Liver (tissue), 9 donors: ENCODE results near the gene BHLHE23. TPM values are rescaled to one million over a fixed set of nuclear protein-coding genes. Genes with fewer than 3 reads are reported as not detected.

ENCODE experiments used
- DNase-seq: peaks from one replicate; pipeline ENCODE4 v3.0.0-alpha.2; 2017; ENCODE audit warnings: low spot score
- H3K27ac ChIP-seq, 2 donors: one replicate each; pipeline ENCODE4 v1.7.0; 2013; ENCODE audit warnings: inconsistent platforms in 2 of 2, low read length in 2 of 2, control low read depth in 1 of 2, low read depth in 1 of 2, mild to moderate bottlenecking in 1 of 2
- H3K27me3 ChIP-seq, 4 donors: one replicate each; pipeline versions ENCODE4 v1.6.1 to v1.7.0; 2013; ENCODE audit warnings: low read length in 3 of 4, inconsistent platforms in 1 of 4, mild to moderate bottlenecking in 1 of 4, moderate library complexity in 1 of 4; ENCODE audit not compliant: control insufficient read depth in 4 of 4, insufficient read depth in 4 of 4
- H3K36me3 ChIP-seq, 4 donors: one replicate each; pipeline versions ENCODE4 v1.6.1 to v1.7.0; 2013; ENCODE audit warnings: low read length in 3 of 4, mild to moderate bottlenecking in 3 of 4, low read depth in 1 of 4, moderate library complexity in 1 of 4; ENCODE audit not compliant: control insufficient read depth in 4 of 4, insufficient read depth in 3 of 4
- H3K4me1 ChIP-seq, 4 donors: one replicate each; pipeline versions ENCODE4 v1.6.1 to v1.7.0; 2013; ENCODE audit warnings: low read length in 3 of 4, mild to moderate bottlenecking in 3 of 4, moderate library complexity in 1 of 4; ENCODE audit not compliant: control insufficient read depth in 4 of 4, insufficient read depth in 4 of 4
- H3K4me3 ChIP-seq, 3 donors: one replicate each; pipeline versions ENCODE4 v1.6.1 to v1.7.0; 2013; ENCODE audit warnings: low read length in 3 of 3, control low read depth in 1 of 3, low read depth in 1 of 3, mild to moderate bottlenecking in 1 of 3
- H3K9ac ChIP-seq, 2 donors: one replicate each; pipeline ENCODE4 v1.7.0; 2013; ENCODE audit warnings: low read length in 2 of 2, mild to moderate bottlenecking in 2 of 2, moderate library complexity in 2 of 2, control low read depth in 1 of 2, low read depth in 1 of 2
- H3K9me3 ChIP-seq, 4 donors: one replicate each; pipeline versions ENCODE4 v1.6.1 to v1.7.0; 2013; ENCODE audit warnings: low read length in 3 of 4; ENCODE audit not compliant: control insufficient read depth in 4 of 4
- EGR1 ChIP-seq, 2 donors: IDR thresholded peaks; 2 replicates each; pipeline ENCODE4 v1.6.1; 2016 to 2018; ENCODE audit warnings: antibody characterized with exemption in 2 of 2, low read depth in 2 of 2
- FOXA1 ChIP-seq: IDR thresholded peaks from 2 replicates; pipeline ENCODE4 v1.6.1; 2016; ENCODE audit warnings: antibody characterized with exemption
- FOXA2 ChIP-seq: IDR thresholded peaks from 2 replicates; pipeline ENCODE4 v1.6.1; 2016; ENCODE audit warnings: antibody characterized with exemption
- GABPA ChIP-seq, 2 donors: IDR thresholded peaks in 1 of 2; conservative IDR thresholded peaks in 1 of 2; 2 replicates each; pipeline ENCODE4 v1.6.1; 2016; ENCODE audit warnings: antibody characterized with exemption in 2 of 2, mild to moderate bottlenecking in 1 of 2, moderate library complexity in 1 of 2
- HNF4A ChIP-seq, 2 donors: conservative IDR thresholded peaks; 2 replicates each; pipeline ENCODE4 v1.6.1; 2016; ENCODE audit warnings: antibody characterized with exemption in 2 of 2, mild to moderate bottlenecking in 2 of 2
- HNF4G ChIP-seq: IDR thresholded peaks from 2 replicates; pipeline ENCODE4 v1.6.1; 2016; ENCODE audit warnings: antibody characterized with exemption
- JUND ChIP-seq, 2 donors: IDR thresholded peaks; 2 replicates each; pipeline ENCODE4 v1.6.1; 2016; ENCODE audit warnings: antibody characterized with exemption in 2 of 2
- NR2F2 ChIP-seq: IDR thresholded peaks from 2 replicates; pipeline ENCODE4 v1.6.1; 2016; ENCODE audit warnings: antibody characterized with exemption
- RAD21 ChIP-seq, 2 donors: IDR thresholded peaks; 2 replicates each; pipeline ENCODE4 v1.6.1; 2016; ENCODE audit warnings: antibody characterized with exemption in 2 of 2, mild to moderate bottlenecking in 2 of 2
- RXRA ChIP-seq, 2 donors: IDR thresholded peaks; 2 replicates each; pipeline ENCODE4 v1.6.1; 2017 to 2018; ENCODE audit warnings: antibody characterized with exemption in 2 of 2, mild to moderate bottlenecking in 1 of 2
- SP1 ChIP-seq: IDR thresholded peaks from 2 replicates; pipeline ENCODE4 v1.6.1; 2018; ENCODE audit warnings: antibody characterized with exemption, mild to moderate bottlenecking
- YY1 ChIP-seq: IDR thresholded peaks from 2 replicates; pipeline ENCODE4 v1.6.1; 2016; ENCODE audit warnings: antibody characterized with exemption, mild to moderate bottlenecking
- WGBS: extraction: QIAGEN DNeasy Blood & Tissue Kit; methylation state at CpG from one replicate; pipeline ENCODE4 v1.1.7; 2013; 5-methylcytosine and 5-hydroxymethylcytosine counted together
- polyA plus RNA-seq, 2 donors: library from polyadenylated mRNA; stranded (reverse) in 1 of 2; unstranded in 1 of 2; fragments of 200-250 nt in 1 of 2; fragments of >200 nt in 1 of 2; fragmentation: Nextera tagmentation in 1 of 2; extraction: Ambion mirVana in 1 of 2; gene quantifications; one replicate each; pipeline versions ENCODE4 v1.2.1 to v1.2.3, GENCODE V29; 2013 to 2015
- total RNA-seq, 2 donors: library from RNA; depleted of rRNA; stranded (reverse); fragments of >200 nt; gene quantifications; one replicate each; pipeline ENCODE4 v1.2.3, GENCODE V29; 2014
- TF ChIP-seq, protein P1 (sequence below): IDR thresholded peaks from 2 replicates; pipeline ENCODE4 v1.6.1; 2016; ENCODE audit warnings: antibody characterized with exemption
- TF ChIP-seq, protein P2 (sequence below): IDR thresholded peaks from 2 replicates; pipeline ENCODE4 v1.6.1; 2016; ENCODE audit warnings: antibody characterized with exemption
- TF ChIP-seq, protein P3 (sequence below): fragments of 150-350 bp; IDR thresholded peaks from 2 replicates; pipeline ENCODE4 v1.5.1; 2017; ENCODE audit warnings: improper control_type of control experiment, low read depth, low read length; ENCODE audit not compliant: missing input control
- TF ChIP-seq, protein P4 (sequence below): IDR thresholded peaks from 2 replicates; pipeline ENCODE4 v1.6.1; 2016; ENCODE audit warnings: antibody characterized with exemption
- TF ChIP-seq, protein P5 (sequence below): IDR thresholded peaks from 2 replicates; pipeline ENCODE4 v1.6.1; 2016; ENCODE audit warnings: antibody characterized with exemption, mild to moderate bottlenecking
- donor health status: healthy.
- donor health status: healthy.
- donor health status: healthy.
- donor health status: healthy.
- donor health status: healthy.

The BHLHE23 gene
- total RNA-seq (not detected), polyA plus RNA-seq (not detected)

DNA sequence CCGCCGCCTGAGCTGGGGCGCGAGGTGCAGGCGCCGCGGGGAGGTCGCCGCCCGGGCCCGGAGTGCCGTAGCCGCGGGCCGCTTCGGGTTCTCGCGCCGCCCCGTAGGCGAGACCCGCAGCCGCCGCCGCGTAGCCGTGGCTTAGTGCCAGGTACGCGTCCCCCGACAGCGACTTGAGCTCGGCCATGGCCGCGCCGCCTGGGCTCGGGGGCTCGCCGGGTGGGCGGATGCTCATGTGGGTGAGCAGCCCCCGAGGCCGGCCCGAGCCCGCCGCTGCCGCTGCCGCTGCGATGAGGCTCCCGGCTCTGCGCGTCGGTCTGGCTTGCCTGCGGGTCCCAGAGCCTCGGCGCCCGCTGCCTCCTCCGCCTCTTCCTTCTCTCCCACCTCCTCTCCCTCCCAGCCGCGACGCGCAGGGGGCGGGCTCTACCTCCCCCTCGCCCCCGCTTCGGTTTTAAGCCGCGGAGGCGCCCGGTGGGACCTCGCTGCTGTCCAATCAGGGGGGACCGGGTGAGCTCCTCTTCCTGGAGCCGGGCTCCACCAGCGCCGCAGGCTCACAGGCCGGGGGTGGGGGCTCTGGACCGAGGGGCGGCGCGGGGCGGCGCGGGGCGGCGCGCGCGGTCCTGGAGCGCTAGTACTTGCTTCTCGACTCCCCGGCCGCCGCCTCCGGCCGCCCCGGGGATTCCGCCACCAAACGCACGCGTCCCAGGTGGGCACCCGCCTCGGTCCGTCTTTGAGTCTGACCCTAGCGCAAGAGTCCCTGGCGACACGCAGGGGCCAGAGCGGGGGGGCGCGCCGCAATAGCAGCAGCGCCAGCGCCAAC lies at the start of gene BHLHE23:
Gene BHLHE23 (minus strand): TSS at position 425 of the 820 bp plus-strand sequence. CDS start 190 bp downstream, at position 235.
- H3K27ac ChIP-seq: no peak within 1 kb of the TSS
- peak within 1 kb of the TSS in 1 of 3 donors; percentile 7 for H3K4me3 ChIP-seq
- 3% methylated on average over 110 of the region's 110 CpGs for WGBS
- H3K4me1 ChIP-seq: peaks cover 5 to 26% (median 13%) of the 10 kb centered on the region in 4 donors
- no peak within 1 kb of the TSS for H3K9ac ChIP-seq
- TF ChIP-seq, protein P1, sequence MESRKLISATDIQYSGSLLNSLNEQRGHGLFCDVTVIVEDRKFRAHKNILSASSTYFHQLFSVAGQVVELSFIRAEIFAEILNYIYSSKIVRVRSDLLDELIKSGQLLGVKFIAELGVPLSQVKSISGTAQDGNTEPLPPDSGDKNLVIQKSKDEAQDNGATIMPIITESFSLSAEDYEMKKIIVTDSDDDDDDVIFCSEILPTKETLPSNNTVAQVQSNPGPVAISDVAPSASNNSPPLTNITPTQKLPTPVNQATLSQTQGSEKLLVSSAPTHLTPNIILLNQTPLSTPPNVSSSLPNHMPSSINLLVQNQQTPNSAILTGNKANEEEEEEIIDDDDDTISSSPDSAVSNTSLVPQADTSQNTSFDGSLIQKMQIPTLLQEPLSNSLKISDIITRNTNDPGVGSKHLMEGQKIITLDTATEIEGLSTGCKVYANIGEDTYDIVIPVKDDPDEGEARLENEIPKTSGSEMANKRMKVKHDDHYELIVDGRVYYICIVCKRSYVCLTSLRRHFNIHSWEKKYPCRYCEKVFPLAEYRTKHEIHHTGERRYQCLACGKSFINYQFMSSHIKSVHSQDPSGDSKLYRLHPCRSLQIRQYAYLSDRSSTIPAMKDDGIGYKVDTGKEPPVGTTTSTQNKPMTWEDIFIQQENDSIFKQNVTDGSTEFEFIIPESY: no peak
- TF ChIP-seq FOXA1 (no peak), NR2F2 (no peak), GABPA (IDR thresholded peaks at IDR 0.05 in 1 of 2, conservative IDR thresholded peaks at IDR 0.05 in 1 of 2) (no peak), HNF4A (conservative IDR thresholded peaks at IDR 0.05) (no peak), JUND (IDR thresholded peaks at IDR 0.05) (no peak), EGR1 (IDR thresholded peaks at IDR 0.05; ENCODE audit: low read depth in 2 of 2) (no peak), FOXA2 (no peak), YY1 (no peak), RXRA (IDR thresholded peaks at IDR 0.05) (no peak), SP1 (no peak), HNF4G (no peak), RAD21 (IDR thresholded peaks at IDR 0.05) (no peak)
- TF ChIP-seq, protein P2, sequence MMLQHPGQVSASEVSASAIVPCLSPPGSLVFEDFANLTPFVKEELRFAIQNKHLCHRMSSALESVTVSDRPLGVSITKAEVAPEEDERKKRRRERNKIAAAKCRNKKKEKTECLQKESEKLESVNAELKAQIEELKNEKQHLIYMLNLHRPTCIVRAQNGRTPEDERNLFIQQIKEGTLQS: no peak
- TF ChIP-seq, protein P3, sequence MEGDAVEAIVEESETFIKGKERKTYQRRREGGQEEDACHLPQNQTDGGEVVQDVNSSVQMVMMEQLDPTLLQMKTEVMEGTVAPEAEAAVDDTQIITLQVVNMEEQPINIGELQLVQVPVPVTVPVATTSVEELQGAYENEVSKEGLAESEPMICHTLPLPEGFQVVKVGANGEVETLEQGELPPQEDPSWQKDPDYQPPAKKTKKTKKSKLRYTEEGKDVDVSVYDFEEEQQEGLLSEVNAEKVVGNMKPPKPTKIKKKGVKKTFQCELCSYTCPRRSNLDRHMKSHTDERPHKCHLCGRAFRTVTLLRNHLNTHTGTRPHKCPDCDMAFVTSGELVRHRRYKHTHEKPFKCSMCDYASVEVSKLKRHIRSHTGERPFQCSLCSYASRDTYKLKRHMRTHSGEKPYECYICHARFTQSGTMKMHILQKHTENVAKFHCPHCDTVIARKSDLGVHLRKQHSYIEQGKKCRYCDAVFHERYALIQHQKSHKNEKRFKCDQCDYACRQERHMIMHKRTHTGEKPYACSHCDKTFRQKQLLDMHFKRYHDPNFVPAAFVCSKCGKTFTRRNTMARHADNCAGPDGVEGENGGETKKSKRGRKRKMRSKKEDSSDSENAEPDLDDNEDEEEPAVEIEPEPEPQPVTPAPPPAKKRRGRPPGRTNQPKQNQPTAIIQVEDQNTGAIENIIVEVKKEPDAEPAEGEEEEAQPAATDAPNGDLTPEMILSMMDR: no peak
- TF ChIP-seq, protein P4, sequence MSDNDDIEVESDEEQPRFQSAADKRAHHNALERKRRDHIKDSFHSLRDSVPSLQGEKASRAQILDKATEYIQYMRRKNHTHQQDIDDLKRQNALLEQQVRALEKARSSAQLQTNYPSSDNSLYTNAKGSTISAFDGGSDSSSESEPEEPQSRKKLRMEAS: no peak
- TF ChIP-seq, protein P5, sequence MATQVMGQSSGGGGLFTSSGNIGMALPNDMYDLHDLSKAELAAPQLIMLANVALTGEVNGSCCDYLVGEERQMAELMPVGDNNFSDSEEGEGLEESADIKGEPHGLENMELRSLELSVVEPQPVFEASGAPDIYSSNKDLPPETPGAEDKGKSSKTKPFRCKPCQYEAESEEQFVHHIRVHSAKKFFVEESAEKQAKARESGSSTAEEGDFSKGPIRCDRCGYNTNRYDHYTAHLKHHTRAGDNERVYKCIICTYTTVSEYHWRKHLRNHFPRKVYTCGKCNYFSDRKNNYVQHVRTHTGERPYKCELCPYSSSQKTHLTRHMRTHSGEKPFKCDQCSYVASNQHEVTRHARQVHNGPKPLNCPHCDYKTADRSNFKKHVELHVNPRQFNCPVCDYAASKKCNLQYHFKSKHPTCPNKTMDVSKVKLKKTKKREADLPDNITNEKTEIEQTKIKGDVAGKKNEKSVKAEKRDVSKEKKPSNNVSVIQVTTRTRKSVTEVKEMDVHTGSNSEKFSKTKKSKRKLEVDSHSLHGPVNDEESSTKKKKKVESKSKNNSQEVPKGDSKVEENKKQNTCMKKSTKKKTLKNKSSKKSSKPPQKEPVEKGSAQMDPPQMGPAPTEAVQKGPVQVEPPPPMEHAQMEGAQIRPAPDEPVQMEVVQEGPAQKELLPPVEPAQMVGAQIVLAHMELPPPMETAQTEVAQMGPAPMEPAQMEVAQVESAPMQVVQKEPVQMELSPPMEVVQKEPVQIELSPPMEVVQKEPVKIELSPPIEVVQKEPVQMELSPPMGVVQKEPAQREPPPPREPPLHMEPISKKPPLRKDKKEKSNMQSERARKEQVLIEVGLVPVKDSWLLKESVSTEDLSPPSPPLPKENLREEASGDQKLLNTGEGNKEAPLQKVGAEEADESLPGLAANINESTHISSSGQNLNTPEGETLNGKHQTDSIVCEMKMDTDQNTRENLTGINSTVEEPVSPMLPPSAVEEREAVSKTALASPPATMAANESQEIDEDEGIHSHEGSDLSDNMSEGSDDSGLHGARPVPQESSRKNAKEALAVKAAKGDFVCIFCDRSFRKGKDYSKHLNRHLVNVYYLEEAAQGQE: no peak
- no peaks in the 10 kb centered on the region for H3K36me3 ChIP-seq
- H3K9me3 ChIP-seq: no peaks in the 10 kb centered on the region
- peaks cover 5 to 28% (median 20%) of the 10 kb centered on the region in 4 donors for H3K27me3 ChIP-seq
- DNase-seq: no peak
